ENCODE measurements around the gene NAT10. TPM values are rescaled to one million over a fixed set of nuclear protein-coding genes. Genes with fewer than 3 reads are reported as not detected.

NAT10 gene
- total RNA-seq, 2 donors from 2014 or later = 22.5 to 30.6 TPM

Other genes starting within 250 kb of the NAT10 start
- gene LMO2, start 213.6 kb upstream of the NAT10 start, total RNA-seq = 1 to 10 TPM; 5.8 to 9.0 TPM
- gene CAPRIN1, start 53.9 kb upstream of the NAT10 start, total RNA-seq = 100 to 1,000 TPM; 150 to 166 TPM